B cell (primary cell): ENCODE results near the gene PRICKLE2.

Experiments
- EZH2 ChIP-seq: IDR thresholded peaks from 2 replicates; pipeline ENCODE4 v1.6.1; 2012; ENCODE audit warnings: borderline replicate concordance, low read depth, mild to moderate bottlenecking, moderate library complexity, low read length; ENCODE audit not compliant: insufficient read depth, poor library complexity, severe bottlenecking
- TF ChIP-seq, protein P1 (sequence below): fragments of 200-600 bp; IDR thresholded peaks from one replicate; pipeline ENCODE4 v1.8.0; 2022; ENCODE audit warnings: antibody characterized with exemption, mild to moderate bottlenecking

DNA sequence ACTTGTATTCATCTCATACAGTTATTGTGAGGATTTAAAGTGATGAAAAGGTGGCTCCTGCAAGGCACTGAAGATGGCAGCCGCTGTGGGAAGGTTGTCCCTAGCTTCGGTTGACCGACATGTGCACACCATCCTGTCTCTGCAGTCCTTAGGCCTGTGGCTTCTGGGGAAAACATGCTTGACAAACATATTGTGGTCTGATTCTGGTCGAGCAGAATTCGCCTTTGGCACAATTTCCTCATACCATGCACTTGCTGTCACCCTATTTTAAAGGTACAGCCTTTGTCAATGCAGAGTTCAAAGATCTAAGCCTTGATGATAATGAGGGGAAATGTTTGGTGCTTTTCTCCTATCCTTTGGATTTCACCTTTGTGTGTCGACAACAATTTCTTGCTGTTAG lies 50.9 kb downstream of the PRICKLE2 start:
- TF ChIP-seq, protein P1, sequence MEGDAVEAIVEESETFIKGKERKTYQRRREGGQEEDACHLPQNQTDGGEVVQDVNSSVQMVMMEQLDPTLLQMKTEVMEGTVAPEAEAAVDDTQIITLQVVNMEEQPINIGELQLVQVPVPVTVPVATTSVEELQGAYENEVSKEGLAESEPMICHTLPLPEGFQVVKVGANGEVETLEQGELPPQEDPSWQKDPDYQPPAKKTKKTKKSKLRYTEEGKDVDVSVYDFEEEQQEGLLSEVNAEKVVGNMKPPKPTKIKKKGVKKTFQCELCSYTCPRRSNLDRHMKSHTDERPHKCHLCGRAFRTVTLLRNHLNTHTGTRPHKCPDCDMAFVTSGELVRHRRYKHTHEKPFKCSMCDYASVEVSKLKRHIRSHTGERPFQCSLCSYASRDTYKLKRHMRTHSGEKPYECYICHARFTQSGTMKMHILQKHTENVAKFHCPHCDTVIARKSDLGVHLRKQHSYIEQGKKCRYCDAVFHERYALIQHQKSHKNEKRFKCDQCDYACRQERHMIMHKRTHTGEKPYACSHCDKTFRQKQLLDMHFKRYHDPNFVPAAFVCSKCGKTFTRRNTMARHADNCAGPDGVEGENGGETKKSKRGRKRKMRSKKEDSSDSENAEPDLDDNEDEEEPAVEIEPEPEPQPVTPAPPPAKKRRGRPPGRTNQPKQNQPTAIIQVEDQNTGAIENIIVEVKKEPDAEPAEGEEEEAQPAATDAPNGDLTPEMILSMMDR: no peak
- no peak for TF ChIP-seq EZH2
